Measurements from ENCODE around the gene HMGCR. TPM values are rescaled to one million over a fixed set of nuclear protein-coding genes. Genes with fewer than 3 reads are reported as not detected.
"Not testable (repeated sequence)": the region's sequence is repeated elsewhere in the genome, so short reads cannot be mapped to it uniquely, and the experiment has no call there.

HMGCR gene
- polyA plus RNA-seq (2013, experiment 1 of 2): 165 TPM
- polyA plus RNA-seq (2013, experiment 2 of 2): 167 TPM

DNA sequence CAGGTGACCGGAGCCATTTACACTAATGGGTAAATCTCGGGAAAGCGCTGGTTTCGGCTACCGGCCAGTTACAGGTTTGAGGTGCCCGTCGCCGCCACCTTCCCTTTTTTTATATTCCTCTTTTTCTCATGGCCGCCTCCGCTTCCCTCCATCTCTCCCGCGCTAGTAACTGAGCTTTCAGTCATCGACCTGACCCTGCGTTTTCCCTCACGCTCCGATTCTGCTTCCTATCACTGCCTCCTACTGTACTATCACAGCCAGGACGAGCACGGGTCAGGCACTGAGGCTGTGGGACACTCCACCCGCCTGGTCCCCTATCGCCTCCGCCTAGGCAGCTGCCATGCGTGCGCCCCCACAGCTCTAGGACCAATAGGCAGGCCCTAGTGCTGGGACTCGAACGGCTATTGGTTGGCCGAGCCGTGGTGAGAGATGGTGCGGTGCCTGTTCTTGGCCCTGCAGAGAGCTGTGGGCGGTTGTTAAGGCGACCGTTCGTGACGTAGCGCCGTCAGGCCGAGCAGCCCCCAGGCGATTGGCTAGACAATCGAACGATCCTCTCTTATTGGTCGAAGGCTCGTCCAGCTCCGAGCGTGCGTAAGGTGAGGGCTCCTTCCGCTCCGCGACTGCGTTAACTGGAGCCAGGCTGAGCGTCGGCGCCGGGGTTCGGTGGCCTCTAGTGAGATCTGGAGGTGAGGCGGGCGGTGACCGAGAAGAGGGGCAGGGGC is at the start of gene HMGCR:
HMGCR (plus strand) TSS at position 606 of the 722 bp plus-strand sequence. CDS start 5,386 bp downstream, outside the sequence.
- Histone ChIP-seq H3K4me3 (ENCODE audit: extremely low read depth, insufficient read depth, low read length, poor library complexity, severe bottlenecking) (peak within 1 kb of the TSS; percentile 99), H3K4me1 (ENCODE audit: control insufficient read depth, insufficient read depth, low read length, poor library complexity, severe bottlenecking) (peaks cover 6% of the 10 kb centered on the region), H3K9me3 (ENCODE audit: control insufficient read depth, low read length) (no peaks in the 10 kb centered on the region), H3K27ac (ENCODE audit: low read depth, low read length, severe bottlenecking) (peak within 1 kb of the TSS; percentile 91), H3K36me3 (ENCODE audit: control insufficient read depth, insufficient read depth, low read length) (peaks cover 18% of the 10 kb centered on the region)
- WGBS, 2 experiments (ENCODE audit: insufficient coverage in 2 of 2): 0 to 1% methylated on average over 47 to 53 of the region's 56 CpGs

DNA sequence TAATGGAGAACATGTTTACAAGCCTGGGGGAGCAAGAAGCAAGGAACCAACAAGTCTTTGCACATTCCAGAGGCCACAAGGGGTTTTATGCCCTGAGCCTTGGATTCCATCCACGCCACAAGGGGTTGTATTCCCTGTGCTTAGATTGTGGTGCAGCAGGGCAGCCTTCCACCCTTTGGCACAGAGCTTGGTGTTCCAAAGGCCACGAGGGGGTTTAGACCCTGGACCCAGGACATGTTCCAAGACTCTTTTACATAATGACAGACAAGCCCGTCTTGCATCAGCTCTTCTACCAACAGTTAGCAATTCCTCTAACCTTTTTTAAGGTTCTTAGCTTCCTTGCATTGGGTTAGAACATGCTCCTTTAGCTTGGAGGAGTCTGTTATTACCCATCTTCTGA is 45.2 kb upstream of the HMGCR start:
- H3K9me3 ChIP-seq (ENCODE audit: control insufficient read depth, low read length): peaks cover 13% of the 10 kb centered on the region
- H3K27ac ChIP-seq (ENCODE audit: low read depth, low read length, severe bottlenecking); H3K4me1 ChIP-seq (ENCODE audit: control insufficient read depth, insufficient read depth, low read length, poor library complexity, severe bottlenecking); H3K36me3 ChIP-seq (ENCODE audit: control insufficient read depth, insufficient read depth, low read length); H3K4me3 ChIP-seq (ENCODE audit: extremely low read depth, insufficient read depth, low read length, poor library complexity, severe bottlenecking): not testable (repeated sequence)
- 70 to 100% methylated on average over 2 to 3 of the region's 3 CpGs for WGBS, 2 experiments (ENCODE audit: insufficient coverage in 2 of 2)

DNA sequence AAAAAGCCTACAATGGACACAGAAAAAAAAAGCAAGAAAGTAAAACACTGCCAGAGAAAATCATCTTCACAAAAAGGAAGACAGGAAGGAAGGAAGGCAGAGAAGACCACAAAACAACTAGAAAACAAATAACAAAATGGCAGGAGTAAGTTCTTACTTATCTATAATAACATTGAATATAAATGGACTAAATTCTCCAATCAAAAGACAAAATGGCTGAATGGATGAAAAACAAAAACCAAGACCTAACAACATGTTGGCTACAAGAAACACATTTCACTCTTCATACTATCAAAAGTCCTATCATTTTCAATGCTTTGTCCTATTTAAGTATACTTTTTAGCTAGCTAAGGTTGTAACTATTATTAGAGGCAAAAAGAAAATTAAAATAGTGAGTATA is 36.9 kb upstream of the HMGCR start:
- H3K4me3 ChIP-seq (ENCODE audit: extremely low read depth, insufficient read depth, low read length, poor library complexity, severe bottlenecking): no peak overlapping the region
- H3K9me3 ChIP-seq (ENCODE audit: control insufficient read depth, low read length): peaks cover 3% of the 10 kb centered on the region
- H3K4me1 ChIP-seq (ENCODE audit: control insufficient read depth, insufficient read depth, low read length, poor library complexity, severe bottlenecking): no peaks in the 10 kb centered on the region
- H3K36me3 ChIP-seq (ENCODE audit: control insufficient read depth, insufficient read depth, low read length): no peaks in the 10 kb centered on the region
- no peak overlapping the region for H3K27ac ChIP-seq (ENCODE audit: low read depth, low read length, severe bottlenecking)

DNA sequence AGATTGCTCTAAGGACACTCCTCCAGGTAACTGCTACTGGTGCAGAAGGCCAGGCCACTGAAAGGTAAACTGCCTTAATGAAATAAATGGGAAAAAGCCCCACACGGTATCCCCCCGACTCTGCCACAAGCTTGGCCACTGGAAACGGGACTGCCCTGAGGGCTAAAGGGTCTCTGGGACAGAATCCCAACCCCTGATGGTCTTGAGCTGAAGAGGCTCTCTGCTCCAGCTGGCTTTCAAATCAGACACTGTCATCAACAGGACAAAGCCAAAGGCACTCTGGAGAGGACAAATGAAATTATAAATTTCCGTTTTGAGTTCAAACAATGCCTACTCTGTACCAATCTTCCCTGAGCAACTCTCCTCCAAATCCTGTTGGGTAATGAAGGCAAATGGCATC is 33.6 kb upstream of the HMGCR start:
- no peaks in the 10 kb centered on the region for H3K4me1 ChIP-seq (ENCODE audit: control insufficient read depth, insufficient read depth, low read length, poor library complexity, severe bottlenecking)
- no peaks in the 10 kb centered on the region for H3K36me3 ChIP-seq (ENCODE audit: control insufficient read depth, insufficient read depth, low read length)
- no peak overlapping the region for H3K27ac ChIP-seq (ENCODE audit: low read depth, low read length, severe bottlenecking)
- H3K9me3 ChIP-seq (ENCODE audit: control insufficient read depth, low read length): peaks cover under 1% of the 10 kb centered on the region
- H3K4me3 ChIP-seq (ENCODE audit: extremely low read depth, insufficient read depth, low read length, poor library complexity, severe bottlenecking): no peak overlapping the region
- 79 to 93% methylated on average over 4 of the region's 4 CpGs for WGBS, 2 experiments (ENCODE audit: insufficient coverage in 2 of 2)

DNA sequence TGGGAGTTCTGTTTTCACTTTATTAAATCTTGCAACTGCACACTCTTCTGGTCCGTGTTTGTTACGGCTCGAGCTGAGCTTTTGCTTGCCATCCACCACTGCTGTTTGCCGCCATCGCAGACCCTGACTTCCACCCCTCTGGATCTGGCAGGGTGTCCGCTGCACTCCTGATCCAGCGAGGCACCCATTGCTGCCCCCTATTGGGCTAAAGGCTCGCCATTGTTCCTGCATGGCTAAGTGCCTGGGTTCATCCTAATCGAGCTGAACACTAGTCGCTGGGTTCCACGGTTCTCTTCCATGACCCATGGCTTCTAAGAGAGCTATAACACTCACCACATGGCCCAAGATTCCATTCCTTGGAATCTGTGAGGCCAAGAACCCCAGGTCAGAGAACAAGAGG is 32.5 kb upstream of the HMGCR start:
- H3K27ac ChIP-seq (ENCODE audit: low read depth, low read length, severe bottlenecking); H3K4me1 ChIP-seq (ENCODE audit: control insufficient read depth, insufficient read depth, low read length, poor library complexity, severe bottlenecking): not testable (repeated sequence)
- 86 to 92% methylated on average over 8 to 9 of the region's 11 CpGs for WGBS, 2 experiments (ENCODE audit: insufficient coverage in 2 of 2)

DNA sequence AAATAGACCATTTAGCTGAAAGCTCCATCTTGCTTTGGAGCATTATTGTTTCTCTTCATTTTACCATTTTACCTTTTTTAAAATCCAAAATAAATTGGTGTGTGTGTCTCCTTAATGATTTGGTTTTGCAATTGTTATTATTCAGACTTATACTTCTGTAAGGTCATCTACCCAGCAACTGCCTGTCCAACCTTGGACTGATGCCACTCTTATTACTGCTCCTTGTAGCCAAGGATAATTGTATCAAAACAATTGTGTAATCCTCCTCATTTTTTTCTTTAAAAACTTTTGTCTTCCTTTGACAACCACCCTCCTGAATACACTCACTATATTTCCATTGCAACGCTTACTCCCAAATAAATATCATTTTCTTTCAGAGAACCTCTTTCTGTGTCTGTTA is 30.3 kb upstream of the HMGCR start:
- Histone ChIP-seq H3K4me3 (ENCODE audit: extremely low read depth, insufficient read depth, low read length, poor library complexity, severe bottlenecking) (no peak overlapping the region), H3K27ac (ENCODE audit: low read depth, low read length, severe bottlenecking) (no peak overlapping the region), H3K9me3 (ENCODE audit: control insufficient read depth, low read length) (no peaks in the 10 kb centered on the region), H3K4me1 (ENCODE audit: control insufficient read depth, insufficient read depth, low read length, poor library complexity, severe bottlenecking) (no peaks in the 10 kb centered on the region), H3K36me3 (ENCODE audit: control insufficient read depth, insufficient read depth, low read length) (no peaks in the 10 kb centered on the region)
- WGBS, 2 experiments (ENCODE audit: insufficient coverage in 2 of 2): 100% methylated on average over 1 of the region's 1 CpG; no CpG with 5 or more reads in 1 of the 2 experiments

More for the DNA sequence above, 32.5 kb upstream of the HMGCR start:
- H3K9me3 ChIP-seq (ENCODE audit: control insufficient read depth, low read length); H3K4me3 ChIP-seq (ENCODE audit: extremely low read depth, insufficient read depth, low read length, poor library complexity, severe bottlenecking); H3K36me3 ChIP-seq (ENCODE audit: control insufficient read depth, insufficient read depth, low read length): not testable (repeated sequence)

DNA sequence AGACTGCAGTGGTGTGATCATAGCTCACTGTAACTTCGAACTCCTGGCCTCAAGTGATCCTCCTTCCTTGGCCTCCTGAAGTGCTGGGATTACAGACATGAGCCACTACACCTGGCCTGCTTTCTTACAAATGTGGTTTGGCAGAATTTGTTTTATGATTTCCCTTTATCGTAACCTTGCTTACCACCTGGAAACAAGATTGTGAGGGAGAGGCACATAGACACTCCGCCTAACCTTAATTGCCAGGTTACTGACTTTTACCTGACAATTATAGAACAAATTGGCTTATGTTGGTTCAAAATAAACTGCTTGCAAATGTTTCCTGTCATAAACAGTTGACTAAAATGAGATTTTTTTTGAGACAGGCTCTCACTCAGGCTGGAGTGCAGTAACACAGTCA is 26.8 kb upstream of the HMGCR start:
- Histone ChIP-seq H3K9me3 (ENCODE audit: control insufficient read depth, low read length) (no peaks in the 10 kb centered on the region), H3K27ac (ENCODE audit: low read depth, low read length, severe bottlenecking) (no peak overlapping the region), H3K4me3 (ENCODE audit: extremely low read depth, insufficient read depth, low read length, poor library complexity, severe bottlenecking) (no peak overlapping the region), H3K36me3 (ENCODE audit: control insufficient read depth, insufficient read depth, low read length) (no peaks in the 10 kb centered on the region), H3K4me1 (ENCODE audit: control insufficient read depth, insufficient read depth, low read length, poor library complexity, severe bottlenecking) (no peaks in the 10 kb centered on the region)
- 93 to 100% methylated on average over 2 to 3 of the region's 3 CpGs for WGBS, 2 experiments (ENCODE audit: insufficient coverage in 2 of 2)

DNA sequence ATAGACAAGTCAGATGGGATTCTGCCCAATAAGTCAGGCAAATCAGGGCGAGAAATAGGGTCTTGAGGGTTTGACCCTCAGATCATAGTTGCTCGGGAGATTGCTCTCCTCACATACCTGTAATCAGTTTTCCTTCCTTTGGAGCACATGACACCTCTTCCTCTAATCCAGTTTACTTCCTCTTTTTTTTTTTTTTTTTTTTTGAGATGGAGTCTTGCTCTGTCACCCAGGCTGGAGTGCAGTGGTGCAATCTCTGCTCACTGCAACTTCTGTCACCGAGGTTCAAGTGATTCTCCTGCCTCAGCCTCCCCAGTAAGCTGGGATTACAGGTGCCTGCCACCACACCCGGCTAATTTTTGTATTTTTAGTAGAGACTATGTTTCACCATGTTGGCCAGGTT is 17.9 kb upstream of the HMGCR start:
- WGBS, 2 experiments (ENCODE audit: insufficient coverage in 2 of 2): 50 to 60% methylated on average over 3 of the region's 4 CpGs
- not testable (repeated sequence) for H3K36me3 ChIP-seq (ENCODE audit: control insufficient read depth, insufficient read depth, low read length); H3K27ac ChIP-seq (ENCODE audit: low read depth, low read length, severe bottlenecking); H3K9me3 ChIP-seq (ENCODE audit: control insufficient read depth, low read length); H3K4me3 ChIP-seq (ENCODE audit: extremely low read depth, insufficient read depth, low read length, poor library complexity, severe bottlenecking)
- H3K4me1 ChIP-seq (ENCODE audit: control insufficient read depth, insufficient read depth, low read length, poor library complexity, severe bottlenecking): peaks cover 19% of the 10 kb centered on the region

DNA sequence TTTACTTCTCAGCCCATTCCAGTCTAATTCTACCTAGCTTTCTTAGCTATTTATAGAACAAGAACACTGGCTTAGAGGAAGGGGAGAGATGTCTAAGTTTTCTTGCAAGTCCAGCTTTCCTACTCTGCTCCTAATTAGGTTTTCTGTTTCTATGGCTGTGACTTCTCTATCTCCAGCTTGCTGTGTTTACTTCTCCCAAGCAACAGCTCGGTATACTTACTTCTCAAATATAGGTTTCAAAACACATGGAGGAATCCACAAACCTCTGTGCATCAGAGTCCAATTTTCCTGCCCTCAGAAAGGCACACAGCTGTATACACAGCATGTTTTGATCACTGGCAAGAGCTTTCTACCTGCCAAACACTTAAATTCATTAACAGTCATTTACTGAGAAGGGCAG is 17.4 kb upstream of the HMGCR start:
- 86% methylated on average over 1 of the region's 1 CpG; no CpG with 5 or more reads in 1 of the 2 experiments for WGBS, 2 experiments (ENCODE audit: insufficient coverage in 2 of 2)
- H3K9me3 ChIP-seq (ENCODE audit: control insufficient read depth, low read length): no peaks in the 10 kb centered on the region
- H3K4me3 ChIP-seq (ENCODE audit: extremely low read depth, insufficient read depth, low read length, poor library complexity, severe bottlenecking): no peak overlapping the region
- no peaks in the 10 kb centered on the region for H3K36me3 ChIP-seq (ENCODE audit: control insufficient read depth, insufficient read depth, low read length)
- no peak overlapping the region for H3K27ac ChIP-seq (ENCODE audit: low read depth, low read length, severe bottlenecking)
- H3K4me1 ChIP-seq (ENCODE audit: control insufficient read depth, insufficient read depth, low read length, poor library complexity, severe bottlenecking): peaks cover 19% of the 10 kb centered on the region

DNA sequence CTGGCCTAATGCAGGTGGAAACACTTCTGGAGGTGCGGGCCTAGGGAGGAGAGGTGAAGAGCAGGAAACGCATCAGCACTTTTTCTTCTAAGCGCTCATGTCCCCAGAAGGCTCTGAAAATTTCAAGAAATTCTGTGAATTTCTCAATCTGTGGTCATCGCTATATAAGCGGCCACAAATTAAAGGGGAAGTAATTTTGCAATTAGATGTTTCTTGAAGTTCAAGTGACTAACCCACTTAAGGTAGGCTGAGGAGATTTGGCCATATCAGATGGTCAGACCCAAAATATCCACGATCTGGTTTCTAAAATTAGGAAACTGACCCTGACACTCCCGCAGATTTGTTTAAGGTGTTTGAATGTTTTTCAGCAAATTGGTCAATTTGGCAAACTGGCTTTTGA is 16.6 kb upstream of the HMGCR start:
- peak overlapping the region; percentile 82 for H3K27ac ChIP-seq (ENCODE audit: low read depth, low read length, severe bottlenecking)
- no peak overlapping the region for H3K4me3 ChIP-seq (ENCODE audit: extremely low read depth, insufficient read depth, low read length, poor library complexity, severe bottlenecking)
- peaks cover 19% of the 10 kb centered on the region for H3K4me1 ChIP-seq (ENCODE audit: control insufficient read depth, insufficient read depth, low read length, poor library complexity, severe bottlenecking)
- no peaks in the 10 kb centered on the region for H3K9me3 ChIP-seq (ENCODE audit: control insufficient read depth, low read length)
- 93 to 95% methylated on average over 6 to 7 of the region's 7 CpGs for WGBS, 2 experiments (ENCODE audit: insufficient coverage in 2 of 2)
- H3K36me3 ChIP-seq (ENCODE audit: control insufficient read depth, insufficient read depth, low read length): no peaks in the 10 kb centered on the region

DNA sequence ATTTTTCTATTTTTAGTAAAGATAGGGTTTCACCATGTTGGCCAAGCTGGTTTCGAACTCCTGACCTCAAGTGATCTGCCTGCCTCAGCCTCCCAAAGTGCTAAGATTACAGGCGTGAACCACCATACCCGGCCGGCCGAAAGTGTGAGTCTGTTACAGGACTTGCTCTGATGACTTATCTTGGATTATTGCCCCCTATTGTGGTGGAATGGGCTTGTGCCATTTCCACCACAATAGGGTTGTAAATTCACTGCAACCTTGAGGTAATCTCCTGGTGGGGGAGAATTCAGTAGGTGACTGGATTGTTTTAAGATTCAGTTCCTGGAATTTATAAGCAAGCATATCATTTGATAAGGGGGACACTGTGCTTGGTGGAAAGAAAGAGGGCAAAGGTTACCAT is 15.0 kb upstream of the HMGCR start:
- Histone ChIP-seq H3K4me1 (ENCODE audit: control insufficient read depth, insufficient read depth, low read length, poor library complexity, severe bottlenecking) (peaks cover 19% of the 10 kb centered on the region), H3K9me3 (ENCODE audit: control insufficient read depth, low read length) (no peaks in the 10 kb centered on the region), H3K27ac (ENCODE audit: low read depth, low read length, severe bottlenecking) (no peak overlapping the region), H3K36me3 (ENCODE audit: control insufficient read depth, insufficient read depth, low read length) (no peaks in the 10 kb centered on the region), H3K4me3 (ENCODE audit: extremely low read depth, insufficient read depth, low read length, poor library complexity, severe bottlenecking) (no peak overlapping the region)
- WGBS, 2 experiments (ENCODE audit: insufficient coverage in 2 of 2): 40 to 82% methylated on average over 4 to 5 of the region's 5 CpGs
